WTC11 (cell line): ENCODE measurements around the gene SPATA25. TPM values are rescaled to one million over a fixed set of nuclear protein-coding genes. Genes with fewer than 3 reads are reported as not detected.

Experiments
- CBFB ChIP-seq: sonication (generic); formaldehyde crosslinking; IDR thresholded peaks from 2 replicates; pipeline ENCODE4 v1.8.1; 2022; ENCODE audit warnings: mild to moderate bottlenecking, low read depth, missing genetic modification reagents
- HMGXB4 ChIP-seq: sonication (generic); formaldehyde crosslinking; IDR thresholded peaks from 2 replicates; pipeline ENCODE4 v1.8.1; 2023; ENCODE audit warnings: mild to moderate bottlenecking, moderate library complexity, missing genetic modification reagents
- IRF2 ChIP-seq: sonication (generic); formaldehyde crosslinking; IDR thresholded peaks from 2 replicates; pipeline ENCODE4 v1.8.0; 2022; ENCODE audit warnings: low read depth, missing genetic modification reagents, borderline replicate concordance
- JAZF1 ChIP-seq: fragments of 250-450 bp; sonication (Bioruptor Pico); IDR thresholded peaks from 2 replicates; pipeline ENCODE4 v1.9.0; 2021; ENCODE audit warnings: moderate library complexity, mild to moderate bottlenecking, inconsistent platforms
- KAT7 ChIP-seq: sonication (generic); formaldehyde crosslinking; IDR thresholded peaks from 2 replicates; pipeline ENCODE4 v1.8.1; 2023; ENCODE audit warnings: missing genetic modification reagents, mild to moderate bottlenecking, borderline replicate concordance
- MYBL2 ChIP-seq: sonication (generic); formaldehyde crosslinking; IDR thresholded peaks from 2 replicates; pipeline ENCODE4 v1.8.1; 2023; ENCODE audit warnings: mild to moderate bottlenecking, moderate library complexity, missing genetic modification reagents
- NR2C2 ChIP-seq: sonication (generic); formaldehyde crosslinking; IDR thresholded peaks from 2 replicates; pipeline ENCODE4 v1.8.0; 2022; ENCODE audit warnings: mild to moderate bottlenecking, missing genetic modification reagents
- NR3C1 ChIP-seq: sonication (generic); formaldehyde crosslinking; conservative IDR thresholded peaks from 2 replicates; pipeline ENCODE4 v1.8.1; 2023; ENCODE audit warnings: low read depth, mild to moderate bottlenecking, missing genetic modification reagents
- PRRX2 ChIP-seq: fragments of 250-450 bp; sonication (Bioruptor Pico); IDR thresholded peaks from 2 replicates; pipeline ENCODE4 v1.8.0; 2021; ENCODE audit warnings: mild to moderate bottlenecking
- RELA ChIP-seq: sonication (generic); formaldehyde crosslinking; IDR thresholded peaks from 2 replicates; pipeline ENCODE4 v1.8.1; 2022; ENCODE audit warnings: missing genetic modification reagents, mild to moderate bottlenecking, borderline replicate concordance
- SP1 ChIP-seq: sonication (generic); formaldehyde crosslinking; conservative IDR thresholded peaks from 2 replicates; pipeline ENCODE4 v1.8.1; 2022; ENCODE audit warnings: missing genetic modification reagents
- TCF7 ChIP-seq: sonication (generic); formaldehyde crosslinking; IDR thresholded peaks from 2 replicates; pipeline ENCODE4 v1.8.0; 2022; ENCODE audit warnings: mild to moderate bottlenecking, low read depth, missing genetic modification reagents, moderate library complexity
- TEAD1 ChIP-seq: sonication (generic); formaldehyde crosslinking; IDR thresholded peaks from 2 replicates; pipeline ENCODE4 v1.8.0; 2022; ENCODE audit warnings: mild to moderate bottlenecking, missing genetic modification reagents
- USF2 ChIP-seq: sonication (generic); formaldehyde crosslinking; IDR thresholded peaks from 2 replicates; pipeline ENCODE4 v1.8.1; 2023; ENCODE audit warnings: mild to moderate bottlenecking, missing genetic modification reagents, moderate library complexity
- ZBTB21 ChIP-seq: sonication (generic); formaldehyde crosslinking; IDR thresholded peaks from 2 replicates; pipeline ENCODE4 v1.8.1; 2023; ENCODE audit warnings: mild to moderate bottlenecking, missing genetic modification reagents, borderline replicate concordance
- ZNF219 ChIP-seq: sonication (generic); formaldehyde crosslinking; IDR thresholded peaks from 2 replicates; pipeline ENCODE4 v1.8.0; 2023; ENCODE audit warnings: missing genetic modification reagents, mild to moderate bottlenecking, borderline replicate concordance
- ZNF396 ChIP-seq: fragments of 250-450 bp; sonication (Bioruptor Pico); IDR thresholded peaks from 2 replicates; pipeline ENCODE4 v1.8.0; 2021; ENCODE audit warnings: mild to moderate bottlenecking, moderate library complexity, borderline replicate concordance
- ZNF423 ChIP-seq: fragments of 250-450 bp; sonication (Bioruptor Pico); IDR thresholded peaks from 2 replicates; pipeline ENCODE4 v2.1.2; 2022; ENCODE audit warnings: mild to moderate bottlenecking, moderate library complexity
- total RNA-seq: library from RNA; stranded (reverse); gene quantifications from 3 replicates; pipeline ENCODE4 v1.2.3, GENCODE V29; 2021
- TF ChIP-seq, protein P1 (sequence below): sonication (generic); formaldehyde crosslinking; IDR thresholded peaks from 2 replicates; pipeline ENCODE4 v1.8.1; 2023; ENCODE audit warnings: mild to moderate bottlenecking, missing genetic modification reagents, borderline replicate concordance
- TF ChIP-seq, protein P2 (sequence below): fragments of 250-450 bp; sonication (Bioruptor Pico); IDR thresholded peaks from 2 replicates; pipeline ENCODE4 v1.9.0; 2021; ENCODE audit warnings: moderate library complexity, mild to moderate bottlenecking, inconsistent platforms, borderline replicate concordance
- TF ChIP-seq, protein P3 (sequence below): fragments of 250-450 bp; sonication (Bioruptor Pico); conservative IDR thresholded peaks from 2 replicates; pipeline ENCODE4 v1.9.0; 2021; ENCODE audit warnings: mild to moderate bottlenecking
- TF ChIP-seq, protein P4 (sequence below): sonication (generic); formaldehyde crosslinking; IDR thresholded peaks from 2 replicates; pipeline ENCODE4 v1.8.0; 2023; ENCODE audit warnings: missing genetic modification reagents
- TF ChIP-seq, protein P5 (sequence below): fragments of 250-450 bp; sonication (Bioruptor Pico); IDR thresholded peaks from 2 replicates; pipeline ENCODE4 v1.9.0; 2021; ENCODE audit warnings: mild to moderate bottlenecking
- TF ChIP-seq, protein P6 (sequence below): sonication (generic); formaldehyde crosslinking; IDR thresholded peaks from 2 replicates; pipeline ENCODE4 v1.8.1; 2022; ENCODE audit warnings: low read depth, mild to moderate bottlenecking, moderate library complexity, missing genetic modification reagents, borderline replicate concordance

Gene SPATA25
- total RNA-seq, 1 experiment from 2014 or later, result 3.7 TPM

- TF ChIP-seq KAT7 (0 out of 2 replicates have a peak, but pooled peaks have one; percentile 32), ZNF423 (CRISPR knock-in tag) (no peak), ZNF219 (CRISPR knock-in tag) (no peak), ZNF396 (CRISPR knock-in tag) (no peak), RELA (CRISPR knock-in tag) (peak; percentile 56; the same call in 1 of the 2 replicates), NR3C1 (0 out of 2 replicates have a peak, but pooled peaks have one; percentile 70), SP1 (CRISPR knock-in tag) (no peak; the same call in 1 of the 2 replicates), JAZF1 (CRISPR knock-in tag) (no peak), USF2 (CRISPR knock-in tag) (peak; percentile 58), ZBTB21 (CRISPR knock-in tag) (0 out of 2 replicates have a peak, but pooled peaks have one; percentile 59), CBFB (CRISPR knock-in tag) (no peak), NR2C2 (CRISPR knock-in tag) (no peak), TEAD1 (CRISPR knock-in tag) (peak; percentile 54; the same call in 1 of the 2 replicates), MYBL2 (CRISPR knock-in tag) (no peak), HMGXB4 (CRISPR knock-in tag) (peak; percentile 96), TCF7 (CRISPR knock-in tag) (no peak; the same call in 1 of the 2 replicates), IRF2 (CRISPR knock-in tag) (no peak), PRRX2 (CRISPR knock-in tag) (no peak)
- TF ChIP-seq, protein P1, sequence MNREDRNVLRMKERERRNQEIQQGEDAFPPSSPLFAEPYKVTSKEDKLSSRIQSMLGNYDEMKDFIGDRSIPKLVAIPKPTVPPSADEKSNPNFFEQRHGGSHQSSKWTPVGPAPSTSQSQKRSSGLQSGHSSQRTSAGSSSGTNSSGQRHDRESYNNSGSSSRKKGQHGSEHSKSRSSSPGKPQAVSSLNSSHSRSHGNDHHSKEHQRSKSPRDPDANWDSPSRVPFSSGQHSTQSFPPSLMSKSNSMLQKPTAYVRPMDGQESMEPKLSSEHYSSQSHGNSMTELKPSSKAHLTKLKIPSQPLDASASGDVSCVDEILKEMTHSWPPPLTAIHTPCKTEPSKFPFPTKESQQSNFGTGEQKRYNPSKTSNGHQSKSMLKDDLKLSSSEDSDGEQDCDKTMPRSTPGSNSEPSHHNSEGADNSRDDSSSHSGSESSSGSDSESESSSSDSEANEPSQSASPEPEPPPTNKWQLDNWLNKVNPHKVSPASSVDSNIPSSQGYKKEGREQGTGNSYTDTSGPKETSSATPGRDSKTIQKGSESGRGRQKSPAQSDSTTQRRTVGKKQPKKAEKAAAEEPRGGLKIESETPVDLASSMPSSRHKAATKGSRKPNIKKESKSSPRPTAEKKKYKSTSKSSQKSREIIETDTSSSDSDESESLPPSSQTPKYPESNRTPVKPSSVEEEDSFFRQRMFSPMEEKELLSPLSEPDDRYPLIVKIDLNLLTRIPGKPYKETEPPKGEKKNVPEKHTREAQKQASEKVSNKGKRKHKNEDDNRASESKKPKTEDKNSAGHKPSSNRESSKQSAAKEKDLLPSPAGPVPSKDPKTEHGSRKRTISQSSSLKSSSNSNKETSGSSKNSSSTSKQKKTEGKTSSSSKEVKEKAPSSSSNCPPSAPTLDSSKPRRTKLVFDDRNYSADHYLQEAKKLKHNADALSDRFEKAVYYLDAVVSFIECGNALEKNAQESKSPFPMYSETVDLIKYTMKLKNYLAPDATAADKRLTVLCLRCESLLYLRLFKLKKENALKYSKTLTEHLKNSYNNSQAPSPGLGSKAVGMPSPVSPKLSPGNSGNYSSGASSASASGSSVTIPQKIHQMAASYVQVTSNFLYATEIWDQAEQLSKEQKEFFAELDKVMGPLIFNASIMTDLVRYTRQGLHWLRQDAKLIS (CRISPR knock-in tag), result 0 out of 2 replicates have a peak, but pooled peaks have one; percentile 15
- TF ChIP-seq, protein P2, sequence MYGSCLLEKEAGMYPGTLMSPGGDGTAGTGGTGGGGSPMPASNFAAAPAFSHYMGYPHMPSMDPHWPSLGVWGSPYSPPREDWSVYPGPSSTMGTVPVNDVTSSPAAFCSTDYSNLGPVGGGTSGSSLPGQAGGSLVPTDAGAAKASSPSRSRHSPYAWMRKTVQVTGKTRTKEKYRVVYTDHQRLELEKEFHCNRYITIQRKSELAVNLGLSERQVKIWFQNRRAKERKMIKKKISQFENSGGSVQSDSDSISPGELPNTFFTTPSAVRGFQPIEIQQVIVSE (CRISPR knock-in tag), result no peak
- TF ChIP-seq, protein P3, sequence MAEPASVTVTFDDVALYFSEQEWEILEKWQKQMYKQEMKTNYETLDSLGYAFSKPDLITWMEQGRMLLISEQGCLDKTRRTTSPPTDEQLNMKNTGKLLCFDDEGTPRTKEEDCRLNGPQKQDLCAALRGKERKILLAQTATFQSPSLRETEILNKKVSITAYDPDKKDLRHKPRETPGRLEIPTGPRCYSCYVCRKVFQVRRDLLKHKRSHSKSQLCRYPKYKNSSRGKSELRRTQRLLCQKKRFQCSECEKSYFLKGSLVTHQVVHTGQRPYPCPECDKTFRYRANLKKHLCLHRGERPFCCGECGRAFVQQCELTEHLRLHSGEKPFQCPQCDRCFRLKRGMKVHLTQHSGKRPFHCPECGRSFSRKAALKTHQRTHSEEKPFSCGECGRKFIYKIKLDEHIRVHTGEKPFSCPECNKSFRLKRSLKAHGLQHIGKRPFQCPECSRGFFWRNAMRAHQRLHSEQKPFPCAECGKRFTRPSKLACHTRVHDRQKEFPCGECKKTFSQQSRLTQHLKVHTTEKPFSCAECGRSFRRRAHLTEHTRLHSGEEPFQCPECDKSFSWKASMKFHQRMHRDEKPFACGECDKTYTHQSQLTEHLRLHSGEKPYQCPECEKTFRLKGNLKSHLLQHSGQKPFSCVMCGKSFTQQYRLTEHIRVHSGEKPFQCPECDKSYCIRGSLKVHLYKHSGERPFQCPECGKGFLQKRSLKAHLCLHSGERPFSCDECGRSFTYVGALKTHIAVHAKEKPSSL (CRISPR knock-in tag), result no peak
- TF ChIP-seq, protein P4, sequence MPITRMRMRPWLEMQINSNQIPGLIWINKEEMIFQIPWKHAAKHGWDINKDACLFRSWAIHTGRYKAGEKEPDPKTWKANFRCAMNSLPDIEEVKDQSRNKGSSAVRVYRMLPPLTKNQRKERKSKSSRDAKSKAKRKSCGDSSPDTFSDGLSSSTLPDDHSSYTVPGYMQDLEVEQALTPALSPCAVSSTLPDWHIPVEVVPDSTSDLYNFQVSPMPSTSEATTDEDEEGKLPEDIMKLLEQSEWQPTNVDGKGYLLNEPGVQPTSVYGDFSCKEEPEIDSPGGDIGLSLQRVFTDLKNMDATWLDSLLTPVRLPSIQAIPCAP, result no peak
- TF ChIP-seq, protein P5, sequence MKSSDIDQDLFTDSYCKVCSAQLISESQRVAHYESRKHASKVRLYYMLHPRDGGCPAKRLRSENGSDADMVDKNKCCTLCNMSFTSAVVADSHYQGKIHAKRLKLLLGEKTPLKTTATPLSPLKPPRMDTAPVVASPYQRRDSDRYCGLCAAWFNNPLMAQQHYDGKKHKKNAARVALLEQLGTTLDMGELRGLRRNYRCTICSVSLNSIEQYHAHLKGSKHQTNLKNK (CRISPR knock-in tag), result no peak
- TF ChIP-seq, protein P6, sequence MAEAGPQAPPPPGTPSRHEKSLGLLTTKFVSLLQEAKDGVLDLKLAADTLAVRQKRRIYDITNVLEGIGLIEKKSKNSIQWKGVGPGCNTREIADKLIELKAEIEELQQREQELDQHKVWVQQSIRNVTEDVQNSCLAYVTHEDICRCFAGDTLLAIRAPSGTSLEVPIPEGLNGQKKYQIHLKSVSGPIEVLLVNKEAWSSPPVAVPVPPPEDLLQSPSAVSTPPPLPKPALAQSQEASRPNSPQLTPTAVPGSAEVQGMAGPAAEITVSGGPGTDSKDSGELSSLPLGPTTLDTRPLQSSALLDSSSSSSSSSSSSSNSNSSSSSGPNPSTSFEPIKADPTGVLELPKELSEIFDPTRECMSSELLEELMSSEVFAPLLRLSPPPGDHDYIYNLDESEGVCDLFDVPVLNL, result no peak
Observed at GRCh38 chr20:45890077-45890984, 2.9 kb upstream of the SPATA25 start (continued).
